Endothelial cell of umbilical vein (primary cell): Measurements from ENCODE around the gene GALNT14. TPM values are rescaled to one million over a fixed set of nuclear protein-coding genes. Genes with fewer than 3 reads are reported as not detected.

Experiments used
- BruUV-seq: library from RNA; stranded (reverse); fragments of 400-500 nt; replicated peaks from 2 replicates; lab custom pipeline; 2021; lab: Mats Ljungman, UMichigan
- CTCF ChIA-PET: fragments of 300-600, 350-600 bp; sonication (Branson Sonifier 250); formaldehyde crosslinking; loops from one replicate; lab custom pipeline; 2021; ENCODE audit warnings: antibody characterized with exemption, inconsistent platforms; lab: Charles Lee
- POLR2A ChIA-PET: fragments of 300-600, 350-600 bp; sonication (Branson Sonifier 250); formaldehyde crosslinking; loops from one replicate; lab custom pipeline; 2021; ENCODE audit warnings: antibody characterized with exemption, inconsistent platforms; lab: Charles Lee
- DNase-seq: peaks from one replicate; pipeline ENCODE4 v3.0.0-alpha.2; 2011; ENCODE audit warnings: low read depth, low spot score
- FAIRE-seq: peaks from 2 replicates; lab custom pipeline; 2011; peaks lifted over from hg19 to GRCh38; lab: Jason Lieb, UNC
- H2AFZ ChIP-seq: 2 replicates; pipeline ENCODE4 v1.6.0; 2012; ENCODE audit warnings: low read depth, low read length, control low read depth, inconsistent platforms
- H3K27ac ChIP-seq: 2 replicates; pipeline ENCODE4 v1.5.1; 2011; ENCODE audit warnings: low read depth, mild to moderate bottlenecking, control low read depth, low read length, moderate library complexity; ENCODE audit not compliant: insufficient read depth
- H3K27me3 ChIP-seq, 2 experiments: 2 replicates each; pipeline versions ENCODE4 v1.6.0 to v1.6.1; 2011; ENCODE audit warnings: low read length in 2 of 2, mixed read lengths in 1 of 2; ENCODE audit not compliant: control insufficient read depth in 2 of 2, insufficient read depth in 2 of 2
- H3K36me3 ChIP-seq, 2 experiments: 2 replicates in 1 of 2; 3 replicates in 1 of 2; pipeline ENCODE4 v1.5.1; 2011; ENCODE audit warnings: low read length in 2 of 2, mild to moderate bottlenecking in 1 of 2, moderate library complexity in 1 of 2; ENCODE audit not compliant: control insufficient read depth in 2 of 2, insufficient read depth in 2 of 2; ENCODE audit errors: extremely low read depth in 1 of 2
- H3K4me1 ChIP-seq: 3 replicates; pipeline ENCODE4 v1.5.1; 2011; ENCODE audit warnings: mild to moderate bottlenecking, low read length; ENCODE audit not compliant: control insufficient read depth, insufficient read depth; ENCODE audit errors: extremely low read depth
- H3K4me2 ChIP-seq: 2 replicates; pipeline ENCODE4 v1.6.1; 2011; ENCODE audit warnings: low read length, control low read depth, mixed read lengths; ENCODE audit not compliant: insufficient read depth
- H3K4me3 ChIP-seq, 3 experiments: fragments of 200-600 bp in 1 of 3; sonication (generic), shearing (Covaris generic) in 1 of 3; replicated peaks in 1 of 3; 2 replicates each; pipeline ENCODE4 v1.5.1; 2011 to 2016; ENCODE audit warnings: control low read depth in 3 of 3, low read length in 3 of 3, mild to moderate bottlenecking in 2 of 3, inconsistent platforms in 1 of 3, low read depth in 1 of 3, moderate library complexity in 1 of 3; ENCODE audit not compliant: insufficient read depth in 1 of 3
- H3K79me2 ChIP-seq: 2 replicates; pipeline ENCODE4 v1.6.0; 2012; ENCODE audit warnings: low read length, inconsistent platforms; ENCODE audit not compliant: control insufficient read depth, insufficient read depth
- H3K9ac ChIP-seq: replicated peaks from 2 replicates; pipeline ENCODE3; 2011; ENCODE audit warnings: low read length, control low read depth; ENCODE audit not compliant: insufficient read depth; ENCODE audit errors: extremely low read depth
- H3K9me1 ChIP-seq: replicated peaks from 3 replicates; pipeline ENCODE4 v1.6.0; 2011; ENCODE audit warnings: mild to moderate bottlenecking, low read length; ENCODE audit not compliant: control insufficient read depth, insufficient read depth; ENCODE audit errors: extremely low read depth
- H3K9me3 ChIP-seq: replicated peaks from 2 replicates; pipeline ENCODE4 v1.5.1; 2012; ENCODE audit warnings: low read length, inconsistent platforms; ENCODE audit not compliant: control insufficient read depth, insufficient read depth
- H4K20me1 ChIP-seq: replicated peaks from 2 replicates; pipeline ENCODE3; 2011; ENCODE audit warnings: mild to moderate bottlenecking, low read length; ENCODE audit not compliant: control insufficient read depth, insufficient read depth; ENCODE audit errors: extremely low read depth
- CTCF ChIP-seq, 2 donors: IDR thresholded peaks; 1 replicate in 1 of 2; 2 replicates in 1 of 2; pipeline ENCODE4 v1.5.1; 2011; ENCODE audit warnings: low read length in 2 of 2, mild to moderate bottlenecking in 2 of 2, moderate library complexity in 2 of 2, control low read depth in 1 of 2, inconsistent platforms in 1 of 2, low read depth in 1 of 2; ENCODE audit not compliant: insufficient read depth in 1 of 2; ENCODE audit errors: extremely low read depth in 1 of 2
- EZH2 ChIP-seq: IDR thresholded peaks from 2 replicates; pipeline ENCODE4 v1.6.1; 2012; ENCODE audit warnings: borderline replicate concordance, low read depth, mild to moderate bottlenecking, moderate library complexity, low read length, inconsistent platforms; ENCODE audit not compliant: severe bottlenecking
- FOS ChIP-seq: IDR thresholded peaks from 2 replicates; pipeline ENCODE4 v1.6.1; 2011; ENCODE audit warnings: mild to moderate bottlenecking, low read length, moderate library complexity, borderline replicate concordance; ENCODE audit not compliant: insufficient read depth
- GATA2 ChIP-seq: IDR thresholded peaks from 2 replicates; pipeline ENCODE4 v1.7.0; 2011; ENCODE audit warnings: low read depth, mild to moderate bottlenecking, moderate library complexity, mixed read lengths, low read length; ENCODE audit not compliant: insufficient read length, insufficient read depth
- JUN ChIP-seq: IDR thresholded peaks from 2 replicates; pipeline ENCODE4 v1.6.1; 2011; ENCODE audit warnings: borderline replicate concordance, low read depth; ENCODE audit not compliant: insufficient read length, insufficient read depth
- MAX ChIP-seq: IDR thresholded peaks from 2 replicates; pipeline ENCODE4 v1.6.1; 2011; ENCODE audit not compliant: insufficient read depth, insufficient read length
- MYC ChIP-seq: IDR thresholded peaks from one replicate; pipeline ENCODE4 v1.6.1; 2011; ENCODE audit warnings: mild to moderate bottlenecking, low read depth, low read length
- POLR2A ChIP-seq: IDR thresholded peaks from 2 replicates; pipeline ENCODE4 v1.6.1; 2012; ENCODE audit warnings: low read depth, mild to moderate bottlenecking, control low read depth, low read length
- POLR2AphosphoS5 ChIP-seq: IDR thresholded peaks from 2 replicates; pipeline ENCODE4 v1.6.1; 2012; ENCODE audit warnings: low read depth, mild to moderate bottlenecking, control low read depth, low read length, moderate library complexity; ENCODE audit not compliant: insufficient read depth
- dilution Hi-C: fragments of 300-500 bp; cut with MboI; formaldehyde crosslinking; loops from one replicate; pipeline ENCODE4 v1.15.0; 2019; ENCODE audit warnings: low sequenced_read_pairs; ENCODE audit not compliant: extremely low pct_ligation_motif_present
- intact Hi-C: fragments of 100-400 bp; cut with micrococcal nuclease; formaldehyde crosslinking; loops from one replicate; pipeline ENCODE4 v1.10.0; 2022
- polyA plus RNA-seq, 4 experiments: library from polyadenylated mRNA; depleted of rRNA in 3 of 4; stranded (reverse) in 3 of 4; unstranded in 1 of 4; fragments of >200 nt; gene quantifications; 2 replicates each; pipeline versions ENCODE4 v1.2.1 to v1.2.3, GENCODE V29; 2011 to 2012; ENCODE audit warnings: missing spikeins in 1 of 4
- total RNA-seq: library from RNA; stranded (reverse); gene quantifications from 2 replicates; pipeline ENCODE4 v1.2.3, GENCODE V29; 2021

The GALNT14 gene
- total and polyA plus RNA-seq, 2 donors (not counting 3 experiments of a cell fraction or from before 2014, with no cell fraction given), result 0.04 to 0.40 TPM

DNA sequence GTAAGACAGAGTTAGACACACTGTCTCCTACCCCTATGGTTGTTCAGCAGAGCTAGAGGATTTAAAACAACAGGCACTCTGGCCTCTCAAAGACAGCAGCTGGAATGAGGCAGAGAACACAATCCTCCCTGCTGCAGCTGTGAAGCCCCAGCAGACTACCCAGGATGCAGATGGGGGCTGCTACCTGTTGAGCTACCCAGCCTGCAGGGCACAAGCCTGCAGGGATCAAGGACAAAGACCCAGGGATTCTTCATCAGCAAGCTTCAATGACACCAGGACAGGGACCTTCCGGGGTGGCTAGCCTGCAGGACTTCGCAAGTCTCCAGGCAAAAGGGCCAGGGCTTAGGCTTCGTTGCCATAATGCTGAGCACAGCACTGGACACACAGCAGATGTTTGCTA, 27.2 kb downstream of the GALNT14 start:
- Histone ChIP-seq H3K4me3 (no peak overlapping the region), H3K27ac (no peak overlapping the region), H3K79me2 (no peaks in the 10 kb centered on the region), H3K4me2 (no peak overlapping the region), H3K9me1 (no peaks in the 10 kb centered on the region), H3K36me3 (no peaks in the 10 kb centered on the region), H3K9ac (no peak overlapping the region), H3K4me1 (no peaks in the 10 kb centered on the region), H2AFZ (no peak overlapping the region), H4K20me1 (no peaks in the 10 kb centered on the region), H3K9me3 (peaks cover 2% of the 10 kb centered on the region), H3K27me3 (no peaks in the 10 kb centered on the region)
- no peak for FAIRE-seq
- intact Hi-C loops (no loop called here), dilution Hi-C loops (no loop called here)
- BruUV-seq, result no TSS peak
- TF ChIP-seq MYC (no peak), EZH2 (no peak), MAX (no peak), CTCF (IDR thresholded peaks at IDR 0.05; ENCODE audit: extremely low read depth in 1 of 2, insufficient read depth in 1 of 2, low read depth in 1 of 2, low read length in 2 of 2) (no peak), POLR2AphosphoS5 (no peak), JUN (no peak), FOS (no peak), POLR2A (no peak), GATA2 (no peak)
- ChIA-PET POLR2A (no interaction called here), CTCF (no interaction called here)
- DNase-seq, result no peak
